Nephron progenitor cell (in vitro differentiated cells): ENCODE measurements around the gene SNAPC2.

Experiments used
- DNase-seq: peaks from one replicate; pipeline ENCODE4 v3.0.0; 2021
- H3K27ac Mint-ChIP-seq: 2 replicates; pipeline ENCODE4 v1.8.0; 2021; ENCODE audit warnings: mild to moderate bottlenecking, moderate library complexity, mixed read lengths
- H3K27me3 Mint-ChIP-seq: 2 replicates; pipeline ENCODE4 v1.8.0; 2021; ENCODE audit warnings: mild to moderate bottlenecking, low read depth, mixed read lengths; ENCODE audit not compliant: poor library complexity
- H3K36me3 Mint-ChIP-seq: 2 replicates; pipeline ENCODE4 v1.8.0; 2021; ENCODE audit warnings: low read depth, mixed read lengths
- H3K4me1 Mint-ChIP-seq: 2 replicates; pipeline ENCODE4 v1.8.0; 2021; ENCODE audit warnings: mixed read lengths
- H3K4me3 Mint-ChIP-seq: 2 replicates; pipeline ENCODE4 v1.8.0; 2021; ENCODE audit warnings: mild to moderate bottlenecking, moderate library complexity, mixed read lengths
- H3K9me3 Mint-ChIP-seq: 2 replicates; pipeline ENCODE4 v1.8.0; 2021; ENCODE audit warnings: mild to moderate bottlenecking, moderate library complexity, mixed read lengths
- CTCF ChIP-seq: fragments of 200-600 bp; sonication (generic); IDR thresholded peaks from 2 replicates; pipeline ENCODE4 v1.5.0; 2021; ENCODE audit warnings: antibody characterized with exemption

The SNAPC2 gene

DNA sequence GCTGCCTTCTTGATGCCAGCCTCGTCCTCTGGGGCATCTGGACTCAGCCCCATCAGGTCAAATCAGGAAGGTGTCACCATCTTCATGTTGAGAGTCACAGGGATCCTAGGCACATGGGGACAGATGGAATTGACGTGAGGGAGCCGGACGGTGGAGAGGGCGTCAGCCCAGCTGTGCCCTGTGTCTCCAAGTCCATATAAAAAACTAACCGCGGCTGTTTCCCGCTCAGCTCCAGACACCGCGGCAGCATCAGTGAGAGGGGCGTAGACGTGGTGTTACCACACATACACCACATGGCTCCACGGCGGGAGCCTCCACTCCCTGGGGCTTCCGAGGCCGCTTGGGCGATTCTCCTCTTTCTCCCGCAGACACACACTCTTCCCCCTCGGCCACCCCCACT, 40.3 kb upstream of the SNAPC2 start:
- H3K27me3 Mint-ChIP-seq, result peaks cover 38% of the 10 kb centered on the region
- H3K4me3 Mint-ChIP-seq, result no peak overlapping the region
- H3K9me3 Mint-ChIP-seq, result no peaks in the 10 kb centered on the region
- peaks cover 1% of the 10 kb centered on the region for H3K4me1 Mint-ChIP-seq
- H3K36me3 Mint-ChIP-seq, result no peaks in the 10 kb centered on the region
- no peak for DNase-seq
- TF ChIP-seq CTCF, result no peak
- no peak overlapping the region for H3K27ac Mint-ChIP-seq

DNA sequence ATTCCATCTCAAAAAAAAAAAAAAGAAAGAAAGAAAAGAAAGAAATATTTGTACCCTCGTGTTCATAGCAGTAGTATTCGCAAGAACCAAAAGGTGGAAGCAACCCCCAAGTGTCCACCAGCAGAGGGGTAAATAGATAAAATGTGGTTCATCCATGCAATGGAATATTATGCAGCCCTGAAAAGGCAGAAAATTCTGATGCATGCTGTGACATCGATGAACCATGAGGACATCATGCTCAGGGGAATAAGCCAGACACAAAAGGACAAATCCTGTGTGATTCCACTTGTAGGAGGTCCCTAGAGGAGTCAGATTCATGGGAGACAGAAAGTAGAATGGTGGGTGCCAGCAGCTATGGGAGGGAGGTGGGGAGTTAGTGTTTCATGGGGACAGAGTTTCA, 38.2 kb upstream of the SNAPC2 start:
- Mint-ChIP-seq H3K9me3 (no peaks in the 10 kb centered on the region), H3K4me1 (no peaks in the 10 kb centered on the region), H3K27me3 (peaks cover 36% of the 10 kb centered on the region), H3K4me3 (no peak overlapping the region), H3K27ac (no peak overlapping the region), H3K36me3 (no peaks in the 10 kb centered on the region)
- TF ChIP-seq CTCF, result no peak
- no peak for DNase-seq

- H3K4me3 Mint-ChIP-seq, result no peak overlapping the region
- no peak for TF ChIP-seq CTCF
- H3K36me3 Mint-ChIP-seq, result no peaks in the 10 kb centered on the region
- H3K27me3 Mint-ChIP-seq, result peaks cover 40% of the 10 kb centered on the region
- H3K27ac Mint-ChIP-seq, result no peak overlapping the region
- H3K4me1 Mint-ChIP-seq, result no peaks in the 10 kb centered on the region
- DNase-seq, result no peak
- H3K9me3 Mint-ChIP-seq, result no peaks in the 10 kb centered on the region
These were observed 37.0 kb upstream of the SNAPC2 start for GRCh38 chr19:7883105-7883504.

DNA sequence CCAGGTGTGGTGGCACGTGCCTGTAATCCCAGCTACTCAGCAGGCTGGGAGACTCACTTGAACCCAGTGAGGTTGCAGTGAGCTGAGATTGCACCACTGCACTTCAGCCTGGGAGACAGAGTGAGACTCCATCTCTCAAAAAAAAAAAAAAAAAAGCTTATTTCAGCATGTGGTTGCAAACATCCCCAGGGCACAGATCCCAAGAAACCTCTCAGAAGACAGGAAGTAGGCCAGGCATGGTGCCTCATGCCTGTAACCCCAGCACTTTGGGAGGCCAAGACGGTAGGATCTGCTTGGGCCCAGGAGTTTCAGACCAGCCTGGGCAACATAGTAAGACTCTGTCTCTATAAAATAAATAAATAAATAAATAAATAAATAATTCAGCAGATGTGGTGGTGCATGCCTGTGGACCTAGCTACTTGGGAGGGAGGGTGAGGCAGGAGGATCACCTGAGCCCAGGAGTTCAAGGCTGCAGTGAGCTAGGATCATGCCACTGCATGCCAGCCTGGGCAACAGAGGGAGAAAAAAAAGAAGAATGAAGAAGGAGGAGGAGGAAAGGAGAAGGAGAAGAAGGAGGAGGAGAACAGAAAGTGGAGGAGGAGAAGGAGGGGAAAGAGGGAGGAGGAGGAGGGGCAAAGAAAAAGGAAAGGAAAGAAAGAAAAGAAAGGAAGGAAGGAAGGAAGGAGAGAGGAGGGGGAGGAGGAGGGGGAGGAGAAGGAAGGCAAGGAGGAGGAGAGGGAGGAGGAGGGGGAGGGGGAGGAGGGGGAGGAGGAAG, 36.2 kb upstream of the SNAPC2 start:
- Mint-ChIP-seq H3K27ac (no peak overlapping the region), H3K27me3 (peaks cover 49% of the 10 kb centered on the region), H3K36me3 (no peaks in the 10 kb centered on the region), H3K4me3 (no peak overlapping the region), H3K4me1 (no peaks in the 10 kb centered on the region), H3K9me3 (no peaks in the 10 kb centered on the region)
- no peak for TF ChIP-seq CTCF
- no peak for DNase-seq

DNA sequence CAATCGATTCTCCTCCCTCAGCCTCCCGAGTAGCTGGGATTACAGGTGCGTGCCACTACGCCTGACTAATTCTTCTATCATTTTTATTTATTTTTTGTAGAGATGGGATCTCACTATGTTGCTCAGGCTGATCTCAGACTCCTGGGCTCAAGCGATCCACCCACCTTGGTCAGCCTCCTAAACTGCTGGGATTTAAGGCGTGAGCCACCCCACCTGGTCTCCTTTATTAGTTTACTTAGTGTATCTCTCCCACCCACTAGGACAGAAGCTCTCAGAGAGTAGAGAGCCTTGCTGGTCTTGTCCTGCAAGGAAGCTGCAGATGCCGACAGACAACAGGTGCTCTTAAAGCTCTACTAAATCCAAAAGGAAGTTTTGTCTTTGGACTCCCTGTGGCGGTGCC, 34.3 kb upstream of the SNAPC2 start:
- no peak overlapping the region for H3K27ac Mint-ChIP-seq
- no peak for DNase-seq
- TF ChIP-seq CTCF, result no peak
- no peaks in the 10 kb centered on the region for H3K9me3 Mint-ChIP-seq
- no peaks in the 10 kb centered on the region for H3K36me3 Mint-ChIP-seq
- peaks cover under 1% of the 10 kb centered on the region for H3K4me1 Mint-ChIP-seq
- peaks cover 63% of the 10 kb centered on the region for H3K27me3 Mint-ChIP-seq
- no peak overlapping the region for H3K4me3 Mint-ChIP-seq

DNA sequence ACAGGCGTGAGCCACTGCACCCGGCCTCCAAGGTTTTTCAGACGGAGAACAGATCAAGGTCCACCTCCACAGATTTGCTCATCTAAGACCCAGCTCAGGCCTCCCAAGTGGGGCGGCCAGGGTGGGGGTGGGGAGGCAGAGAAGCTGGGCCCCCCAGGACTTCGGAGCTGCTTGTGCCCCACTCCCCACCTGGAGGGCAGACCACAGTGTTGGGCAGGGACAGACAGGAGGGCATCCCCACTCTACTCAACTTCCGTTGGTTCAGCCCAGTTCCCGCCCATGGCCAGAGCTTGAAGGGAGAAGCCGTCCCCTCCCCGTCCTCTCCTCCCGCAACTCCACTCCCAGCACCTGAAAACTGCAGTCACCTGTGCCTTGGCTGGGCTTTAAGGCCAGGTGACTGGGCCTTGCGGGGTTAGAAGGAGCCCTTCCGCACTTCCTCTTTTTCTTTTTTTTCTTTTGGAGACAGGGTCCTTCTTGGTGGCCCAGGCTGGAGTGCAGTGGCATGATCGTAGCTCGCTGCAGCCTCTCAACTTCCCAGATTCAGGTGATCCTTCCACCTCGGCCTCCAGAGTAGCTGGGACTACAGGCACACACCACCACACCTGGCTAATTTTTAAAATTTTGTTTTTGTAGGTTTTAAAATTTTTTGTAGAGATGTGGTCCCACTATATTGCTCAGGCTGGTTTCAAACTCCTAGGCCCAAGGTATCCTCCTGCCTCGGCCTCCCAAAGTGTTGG, 32.6 kb upstream of the SNAPC2 start:
- Mint-ChIP-seq H3K27ac (no peak overlapping the region), H3K36me3 (no peaks in the 10 kb centered on the region), H3K27me3 (peaks cover 69% of the 10 kb centered on the region), H3K9me3 (no peaks in the 10 kb centered on the region), H3K4me3 (no peak overlapping the region), H3K4me1 (peaks cover 10% of the 10 kb centered on the region)
- no peak for DNase-seq
- no peak for TF ChIP-seq CTCF
